NCI-H460 (cell line): ENCODE data around the gene MAGEB3. TPM values are rescaled to one million over a fixed set of nuclear protein-coding genes. Genes with fewer than 3 reads are reported as not detected.
"Not testable (repeated sequence)": the region's sequence is repeated elsewhere in the genome, so short reads cannot be mapped to it uniquely, and the experiment has no call there.

Source experiments
- DNase-seq: peaks from one replicate; pipeline ENCODE4 v3.0.0-alpha.2; 2016; ENCODE audit warnings: low read depth; ENCODE audit errors: extremely low read depth
- polyA plus RNA-seq: library from polyadenylated mRNA; depleted of rRNA; stranded (reverse); fragments of >200 nt; gene quantifications from 2 replicates; pipeline ENCODE4 v1.2.3, GENCODE V29; 2014; cell fraction: nucleus; rRNA removed
- total RNA-seq: library from RNA; depleted of rRNA; stranded (reverse); fragments of >200 nt; shearing (Covaris generic); gene quantifications from 2 replicates; pipeline ENCODE4 v1.2.3, GENCODE V29; 2014; rRNA removed

Gene MAGEB3, protein sequence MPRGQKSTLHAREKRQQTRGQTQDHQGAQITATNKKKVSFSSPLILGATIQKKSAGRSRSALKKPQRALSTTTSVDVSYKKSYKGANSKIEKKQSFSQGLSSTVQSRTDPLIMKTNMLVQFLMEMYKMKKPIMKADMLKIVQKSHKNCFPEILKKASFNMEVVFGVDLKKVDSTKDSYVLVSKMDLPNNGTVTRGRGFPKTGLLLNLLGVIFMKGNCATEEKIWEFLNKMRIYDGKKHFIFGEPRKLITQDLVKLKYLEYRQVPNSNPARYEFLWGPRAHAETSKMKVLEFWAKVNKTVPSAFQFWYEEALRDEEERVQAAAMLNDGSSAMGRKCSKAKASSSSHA
- not detected in 2 replicates for total RNA-seq
- polyA plus RNA-seq, result 0.91 TPM in 1 of 2 replicates, not detected in the other

GRCh38 chrX:30230395-30230794, at the start of gene MAGEB3:
Gene MAGEB3, plus strand, starts transcription at chrX:30230657. Its CDS starts 5,268 bp downstream, at chrX:30235925.
- DNase-seq, result no peak

GRCh38 chrX:30181353-30181752, 49.1 kb upstream of the MAGEB3 start:
- DNase-seq, result no peak

DNA sequence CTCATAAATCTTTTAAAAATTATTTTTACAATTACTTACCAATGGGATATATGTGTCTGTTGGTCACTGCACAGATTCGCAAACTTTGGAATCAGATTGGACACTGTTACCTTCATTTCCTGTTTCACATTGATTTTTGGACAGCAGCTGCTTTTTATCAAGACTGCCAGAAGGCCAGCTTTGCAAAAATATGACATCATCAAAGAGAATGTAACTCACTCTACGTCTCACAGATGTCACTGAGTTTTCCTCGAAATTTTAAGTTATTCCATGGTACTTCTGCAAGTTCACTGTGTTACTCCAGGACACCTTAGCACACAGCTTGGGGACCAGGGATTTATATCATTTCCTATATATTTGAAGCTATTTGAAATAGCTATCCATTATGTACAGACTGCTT, 46.9 kb upstream of the MAGEB3 start:
- no peak for DNase-seq

GRCh38 chrX:30190426-30190825, 40.0 kb upstream of the MAGEB3 start:
- DNase-seq, result no peak

GRCh38 chrX:30193910-30194309, 36.5 kb upstream of the MAGEB3 start:
- not testable (repeated sequence) for DNase-seq

DNA sequence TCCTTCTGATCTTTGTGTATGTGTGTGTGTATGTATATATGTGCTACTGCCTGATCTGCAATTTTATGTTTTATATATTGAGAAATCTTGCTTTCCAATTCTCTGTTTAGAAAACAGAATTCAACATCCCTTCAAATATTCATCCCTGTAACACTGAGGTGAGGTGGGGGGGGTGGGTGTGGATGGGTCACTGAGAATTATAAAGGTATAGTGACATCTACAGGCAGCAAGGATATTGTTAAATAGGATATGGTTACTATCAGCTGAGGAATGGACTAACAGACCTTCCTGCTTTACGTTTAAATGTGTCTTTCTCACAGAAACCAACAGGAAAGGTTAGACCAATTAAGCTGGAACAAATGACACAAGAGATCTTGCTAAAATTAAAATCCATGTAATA, 34.1 kb upstream of the MAGEB3 start:
- no peak for DNase-seq

DNA sequence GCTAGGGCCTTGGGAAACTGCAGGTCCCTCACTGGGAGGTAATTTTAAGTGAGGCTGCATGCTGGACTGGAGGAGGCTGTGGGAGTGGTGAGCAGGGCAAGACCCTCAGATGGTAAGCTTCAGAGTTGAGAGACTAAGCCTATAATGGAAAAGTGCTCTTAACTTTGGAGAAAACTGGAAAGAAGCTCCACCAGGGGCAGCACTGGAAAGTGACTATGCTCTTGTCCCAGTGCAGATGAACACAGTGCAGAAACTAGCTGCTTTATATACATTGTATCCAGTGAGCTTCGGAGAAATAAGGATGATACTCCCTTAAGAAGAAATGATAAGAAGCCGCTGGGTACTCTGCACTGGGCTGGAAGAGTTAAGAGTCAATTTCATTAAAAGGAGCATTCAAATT, 18.3 kb upstream of the MAGEB3 start:
- no peak for DNase-seq

- DNase-seq, result peak; percentile 76
Measured at GRCh38 chrX:30215357-30215843, 15.1 kb upstream of the MAGEB3 start, which contains the start of gene MAGEB2. Gene MAGEB2, plus strand, starts transcription at chrX:30215563. Its CDS starts 3,018 bp downstream, at chrX:30218581.

DNA sequence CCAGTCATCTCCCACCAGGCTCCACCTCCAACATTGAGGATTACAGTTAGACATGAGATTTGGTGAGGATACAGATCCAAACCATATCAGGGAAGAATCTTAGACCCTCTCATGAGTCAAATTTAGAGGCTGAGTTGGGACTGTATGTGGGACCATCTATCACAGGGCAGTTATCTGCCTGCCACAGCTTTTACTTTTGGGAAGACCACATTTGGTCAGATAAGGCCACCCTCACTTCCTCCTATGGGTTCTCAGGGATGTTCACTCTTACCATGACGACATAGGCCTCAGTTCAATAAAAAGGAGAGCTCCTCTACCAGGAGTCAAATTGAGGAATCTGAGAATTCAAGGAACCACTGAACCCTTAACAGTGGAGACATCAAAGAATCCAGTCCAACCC, 13.0 kb upstream of the MAGEB3 start:
- no peak for DNase-seq

DNA sequence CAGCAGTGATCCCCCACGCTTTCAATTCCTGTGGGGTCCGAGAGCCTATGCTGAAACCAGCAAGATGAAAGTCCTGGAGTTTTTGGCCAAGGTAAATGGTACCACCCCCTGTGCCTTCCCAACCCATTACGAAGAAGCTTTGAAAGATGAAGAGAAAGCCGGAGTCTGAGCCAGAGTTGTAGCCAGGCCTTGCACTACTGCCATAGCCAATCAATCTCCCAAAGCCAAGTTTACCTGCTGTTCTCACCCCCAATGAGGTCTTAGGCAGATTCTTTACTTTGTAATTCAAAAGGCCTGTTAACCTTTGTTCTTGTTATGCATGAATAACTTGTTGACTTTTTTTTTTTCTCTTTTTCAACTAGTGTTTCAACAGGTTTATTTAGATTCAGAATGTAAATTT, 11.1 kb upstream of the MAGEB3 start:
- DNase-seq, result no peak

DNA sequence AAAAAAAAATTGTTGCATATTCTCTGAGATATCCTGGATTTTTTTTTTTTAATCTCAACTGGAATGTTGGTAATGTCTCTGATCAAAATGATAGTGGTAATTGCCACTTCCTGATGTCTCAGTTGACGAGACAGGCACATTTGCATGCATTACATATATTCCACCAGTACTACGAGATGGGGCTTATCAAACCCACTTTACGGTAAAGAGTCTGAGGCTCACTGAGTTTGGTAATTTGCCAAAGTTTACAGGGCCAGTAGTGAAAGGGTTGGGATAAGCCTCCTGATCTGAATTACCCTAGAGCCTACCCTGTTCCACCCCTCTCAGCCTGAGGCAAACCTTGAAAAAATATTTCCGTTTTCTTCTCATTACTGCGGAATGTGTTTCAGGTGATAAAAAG, 9.8 kb upstream of the MAGEB3 start:
- no peak for DNase-seq

GRCh38 chrX:30224536-30224935, 5.9 kb upstream of the MAGEB3 start:
- no peak for DNase-seq

GRCh38 chrX:30228526-30228925, 1.9 kb upstream of the MAGEB3 start:
- no peak for DNase-seq

DNA sequence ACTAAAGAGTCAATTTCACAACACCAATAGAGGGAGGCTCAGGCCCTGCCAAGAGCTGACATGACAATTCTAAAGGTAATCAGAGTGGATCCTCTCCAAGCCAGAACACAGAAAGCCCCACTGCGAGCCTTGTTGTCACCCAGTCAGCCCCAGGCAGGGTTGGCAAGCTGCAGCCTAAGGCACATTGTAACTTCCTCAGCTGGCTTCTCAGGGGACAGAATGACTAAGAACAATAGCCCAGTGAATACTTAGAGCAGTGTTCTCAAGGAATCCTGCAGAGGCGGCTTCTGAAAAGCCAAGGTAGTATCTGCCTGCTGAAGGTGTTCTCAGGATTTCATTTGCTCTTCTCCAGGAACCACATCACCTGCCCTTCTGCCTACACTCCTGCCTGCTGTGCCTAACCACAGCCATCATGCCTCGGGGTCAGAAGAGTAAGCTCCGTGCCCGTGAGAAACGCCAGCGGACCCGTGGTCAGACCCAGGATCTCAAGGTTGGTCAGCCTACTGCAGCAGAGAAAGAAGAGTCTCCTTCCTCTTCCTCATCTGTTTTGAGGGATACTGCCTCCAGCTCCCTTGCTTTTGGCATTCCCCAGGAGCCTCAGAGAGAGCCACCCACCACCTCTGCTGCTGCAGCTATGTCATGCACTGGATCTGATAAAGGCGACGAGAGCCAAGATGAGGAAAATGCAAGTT, 11.4 kb downstream of the MAGEB3 start, which contains the start of gene MAGEB4:
MAGEB4 (plus strand) TSS at position 277 of the 692 bp plus-strand sequence; CDS start at position 413, 136 bp downstream.
- DNase-seq, result no peak

- no peak for DNase-seq
Measured at GRCh38 chrX:30246769-30247489, 16.5 kb downstream of the MAGEB3 start, which contains the start of gene MAGEB1. Gene MAGEB1, plus strand, starts transcription at chrX:30247146. Its CDS starts 3,348 bp downstream, at chrX:30250494.

- no peak for DNase-seq
Measured at GRCh38 chrX:30248854-30249253, 18.4 kb downstream of the MAGEB3 start.

- no peak for DNase-seq
Measured at GRCh38 chrX:30253257-30253656, 22.8 kb downstream of the MAGEB3 start.

- DNase-seq, result no peak
Measured at GRCh38 chrX:30259927-30260326, 29.5 kb downstream of the MAGEB3 start.

DNA sequence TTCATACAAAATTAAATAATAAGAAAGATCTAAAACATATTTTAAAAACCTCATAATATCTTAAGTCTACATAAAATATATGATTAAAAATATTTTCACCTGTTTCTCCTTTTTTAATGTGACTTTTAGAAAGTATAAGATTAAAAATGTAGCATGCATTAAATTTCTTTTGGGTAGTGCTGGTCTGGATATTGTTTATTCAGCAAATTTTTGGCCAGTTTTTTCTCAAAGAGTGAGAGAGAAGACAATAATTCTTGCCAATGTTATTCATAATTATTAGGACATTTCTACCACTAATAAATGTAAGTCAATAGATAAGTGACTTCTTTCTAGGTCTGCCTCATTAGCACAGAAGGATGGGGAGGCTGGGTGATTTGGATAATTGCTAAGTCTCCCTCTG, 30.6 kb downstream of the MAGEB3 start:
- no peak for DNase-seq

DNA sequence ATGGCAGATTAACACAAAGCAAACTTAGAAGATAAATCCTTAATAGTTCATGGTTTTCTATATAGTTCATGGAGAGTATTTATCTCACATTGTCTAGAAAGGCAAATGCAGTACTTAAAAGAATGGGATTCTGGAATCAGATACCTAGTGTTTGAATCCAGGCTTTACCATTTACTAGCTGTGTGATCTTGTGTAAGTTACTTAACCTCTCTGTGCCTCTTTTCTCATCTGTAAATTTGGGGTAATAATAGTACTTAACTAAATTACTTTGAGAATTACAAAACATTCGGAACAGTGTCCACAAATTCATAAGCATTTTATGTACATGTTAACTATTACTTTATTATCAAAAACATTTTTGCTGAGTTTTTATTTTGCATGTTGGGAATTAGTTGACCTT, 32.3 kb downstream of the MAGEB3 start:
- DNase-seq, result no peak

GRCh38 chrX:30270639-30271038, 40.2 kb downstream of the MAGEB3 start:
- DNase-seq, result no peak
